ENCODE data around the gene FOXN1.

- no peak for TF ChIP-seq POLR2A (IDR thresholded peaks at IDR 0.05)
- TF ChIP-seq, protein P1, sequence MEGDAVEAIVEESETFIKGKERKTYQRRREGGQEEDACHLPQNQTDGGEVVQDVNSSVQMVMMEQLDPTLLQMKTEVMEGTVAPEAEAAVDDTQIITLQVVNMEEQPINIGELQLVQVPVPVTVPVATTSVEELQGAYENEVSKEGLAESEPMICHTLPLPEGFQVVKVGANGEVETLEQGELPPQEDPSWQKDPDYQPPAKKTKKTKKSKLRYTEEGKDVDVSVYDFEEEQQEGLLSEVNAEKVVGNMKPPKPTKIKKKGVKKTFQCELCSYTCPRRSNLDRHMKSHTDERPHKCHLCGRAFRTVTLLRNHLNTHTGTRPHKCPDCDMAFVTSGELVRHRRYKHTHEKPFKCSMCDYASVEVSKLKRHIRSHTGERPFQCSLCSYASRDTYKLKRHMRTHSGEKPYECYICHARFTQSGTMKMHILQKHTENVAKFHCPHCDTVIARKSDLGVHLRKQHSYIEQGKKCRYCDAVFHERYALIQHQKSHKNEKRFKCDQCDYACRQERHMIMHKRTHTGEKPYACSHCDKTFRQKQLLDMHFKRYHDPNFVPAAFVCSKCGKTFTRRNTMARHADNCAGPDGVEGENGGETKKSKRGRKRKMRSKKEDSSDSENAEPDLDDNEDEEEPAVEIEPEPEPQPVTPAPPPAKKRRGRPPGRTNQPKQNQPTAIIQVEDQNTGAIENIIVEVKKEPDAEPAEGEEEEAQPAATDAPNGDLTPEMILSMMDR (IDR thresholded peaks at IDR 0.05), result no peak
- TF ChIP-seq EP300 (IDR thresholded peaks at IDR 0.05; ENCODE audit: low read depth), result no peak
These were observed 43.3 kb downstream of the FOXN1 start for GRCh38 chr17:28549236-28550132.

Data from transverse colon (tissue), 3 donors.